Measurements from ENCODE around the gene PSORS1C1. TPM values are rescaled to one million over a fixed set of nuclear protein-coding genes. Genes with fewer than 3 reads are reported as not detected.

Gene PSORS1C1
- polyA plus RNA-seq, 1 donor from 2014 or later, result not detected

GRCh38 chr6:31128093-31128676 is 13.6 kb downstream of the PSORS1C1 start:
- H3K79me2 ChIP-seq (replicated peaks; ENCODE audit: insufficient read depth, low read length), result no peaks in the 10 kb centered on the region
- H3K9me3 ChIP-seq (ENCODE audit: low read length), result no peaks in the 10 kb centered on the region
- H3K36me3 ChIP-seq (ENCODE audit: insufficient read depth, low read length), result no peaks in the 10 kb centered on the region
- no peaks in the 10 kb centered on the region for H3K27me3 ChIP-seq (ENCODE audit: insufficient read depth, low read depth, low read length)
- no peaks in the 10 kb centered on the region for H3F3A ChIP-seq (ENCODE audit: insufficient read depth, low read length, poor library complexity, severe bottlenecking)
- TF ChIP-seq MXI1 (conservative IDR thresholded peaks at IDR 0.05; ENCODE audit: poor library complexity, severe bottlenecking), result no peak
- TF ChIP-seq EP300 (conservative IDR thresholded peaks at IDR 0.05; ENCODE audit: poor library complexity, severe bottlenecking), result no peak
- no peak for TF ChIP-seq EZH2 (IDR thresholded peaks at IDR 0.05; ENCODE audit: borderline replicate concordance, insufficient read depth, low read length, poor library complexity, severe bottlenecking)
- peak; percentile 64 for TF ChIP-seq SMC3 (conservative IDR thresholded peaks at IDR 0.05; ENCODE audit: poor library complexity)
- TF ChIP-seq CTCF (IDR thresholded peaks at IDR 0.05; ENCODE audit: poor library complexity, severe bottlenecking), result peak; percentile 72
- TF ChIP-seq RAD21 (conservative IDR thresholded peaks at IDR 0.05), result peak; percentile 44
- H3K9ac ChIP-seq (ENCODE audit: low read length), result no peak overlapping the region
- no peak overlapping the region for H2AFZ ChIP-seq (ENCODE audit: low read depth, low read length)
- no peak overlapping the region for H3K4me2 ChIP-seq (ENCODE audit: low read length)
- no peaks in the 10 kb centered on the region for H3K9me2 ChIP-seq (ENCODE audit: insufficient read depth, low read length)
- H4K20me1 ChIP-seq (ENCODE audit: insufficient read depth), result no peaks in the 10 kb centered on the region
- no peak overlapping the region for H3K27ac ChIP-seq (ENCODE audit: low read length)
- H3K4me3 ChIP-seq (ENCODE audit: low read length), result no peak overlapping the region

GRCh38 chr6:31129130-31129529 is 14.5 kb downstream of the PSORS1C1 start:
- no peak overlapping the region for H3K27ac ChIP-seq (ENCODE audit: low read length)
- no peaks in the 10 kb centered on the region for H4K20me1 ChIP-seq (ENCODE audit: insufficient read depth)
- H3K36me3 ChIP-seq (ENCODE audit: insufficient read depth, low read length), result no peaks in the 10 kb centered on the region
- no peaks in the 10 kb centered on the region for H3K9me3 ChIP-seq (ENCODE audit: low read length)
- no peak overlapping the region for H3K4me2 ChIP-seq (ENCODE audit: low read length)
- no peak overlapping the region for H3K4me3 ChIP-seq (ENCODE audit: low read length)
- H3K79me2 ChIP-seq (replicated peaks; ENCODE audit: insufficient read depth, low read length), result no peaks in the 10 kb centered on the region
- no peak overlapping the region for H3K9ac ChIP-seq (ENCODE audit: low read length)
- no peak overlapping the region for H2AFZ ChIP-seq (ENCODE audit: low read depth, low read length)
- no peaks in the 10 kb centered on the region for H3F3A ChIP-seq (ENCODE audit: insufficient read depth, low read length, poor library complexity, severe bottlenecking)
- TF ChIP-seq REST (IDR thresholded peaks at IDR 0.05; ENCODE audit: borderline replicate concordance), result no peak
- TF ChIP-seq SMC3 (conservative IDR thresholded peaks at IDR 0.05; ENCODE audit: poor library complexity), result no peak
- TF ChIP-seq CTCF (IDR thresholded peaks at IDR 0.05; ENCODE audit: poor library complexity, severe bottlenecking), result no peak
- no peaks in the 10 kb centered on the region for H3K27me3 ChIP-seq (ENCODE audit: insufficient read depth, low read depth, low read length)
- H3K9me2 ChIP-seq (ENCODE audit: insufficient read depth, low read length), result no peaks in the 10 kb centered on the region
